ENCODE results near the gene TFF3. TPM values are rescaled to one million over a fixed set of nuclear protein-coding genes. Genes with fewer than 3 reads are reported as not detected.

TFF3 gene
- total RNA-seq, 1 donor from 2014 or later = 0.26 TPM

DNA sequence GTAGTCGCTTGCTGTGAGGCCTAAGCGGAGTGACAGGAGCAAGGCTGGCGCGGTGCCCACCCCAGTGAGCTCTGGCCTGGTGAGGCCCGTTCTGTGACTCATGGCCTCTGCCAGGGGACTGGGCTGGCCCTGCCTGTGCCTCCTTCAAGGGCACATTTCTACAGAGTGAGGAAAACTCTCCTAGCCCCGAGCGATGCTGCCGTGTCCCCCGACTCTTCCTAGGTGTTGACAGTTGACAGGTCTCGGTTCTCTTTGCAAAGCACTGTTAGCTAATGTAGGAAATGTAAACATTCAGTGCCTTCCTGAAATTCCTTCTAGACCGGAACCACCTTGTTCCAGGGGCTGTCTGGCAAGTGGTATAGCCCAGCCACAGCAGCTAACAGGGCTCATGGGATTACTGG lies 52.4 kb downstream of the TFF3 start:
- TF ChIP-seq, protein P1, sequence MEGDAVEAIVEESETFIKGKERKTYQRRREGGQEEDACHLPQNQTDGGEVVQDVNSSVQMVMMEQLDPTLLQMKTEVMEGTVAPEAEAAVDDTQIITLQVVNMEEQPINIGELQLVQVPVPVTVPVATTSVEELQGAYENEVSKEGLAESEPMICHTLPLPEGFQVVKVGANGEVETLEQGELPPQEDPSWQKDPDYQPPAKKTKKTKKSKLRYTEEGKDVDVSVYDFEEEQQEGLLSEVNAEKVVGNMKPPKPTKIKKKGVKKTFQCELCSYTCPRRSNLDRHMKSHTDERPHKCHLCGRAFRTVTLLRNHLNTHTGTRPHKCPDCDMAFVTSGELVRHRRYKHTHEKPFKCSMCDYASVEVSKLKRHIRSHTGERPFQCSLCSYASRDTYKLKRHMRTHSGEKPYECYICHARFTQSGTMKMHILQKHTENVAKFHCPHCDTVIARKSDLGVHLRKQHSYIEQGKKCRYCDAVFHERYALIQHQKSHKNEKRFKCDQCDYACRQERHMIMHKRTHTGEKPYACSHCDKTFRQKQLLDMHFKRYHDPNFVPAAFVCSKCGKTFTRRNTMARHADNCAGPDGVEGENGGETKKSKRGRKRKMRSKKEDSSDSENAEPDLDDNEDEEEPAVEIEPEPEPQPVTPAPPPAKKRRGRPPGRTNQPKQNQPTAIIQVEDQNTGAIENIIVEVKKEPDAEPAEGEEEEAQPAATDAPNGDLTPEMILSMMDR (IDR thresholded peaks at IDR 0.05; ENCODE audit: insufficient read depth, low read length, severe bottlenecking) = no peak
- Histone ChIP-seq H3K27me3 (ENCODE audit: control insufficient read depth, insufficient read depth, low read length) (no peaks in the 10 kb centered on the region), H3K36me3 (ENCODE audit: control insufficient read depth, insufficient read depth, low read length) (no peaks in the 10 kb centered on the region), H3K4me3 (ENCODE audit: low read depth, low read length) (no peak overlapping the region)
- DNase-seq (ENCODE audit: low read depth) (peak; percentile 77), FAIRE-seq (no peak)

DNA sequence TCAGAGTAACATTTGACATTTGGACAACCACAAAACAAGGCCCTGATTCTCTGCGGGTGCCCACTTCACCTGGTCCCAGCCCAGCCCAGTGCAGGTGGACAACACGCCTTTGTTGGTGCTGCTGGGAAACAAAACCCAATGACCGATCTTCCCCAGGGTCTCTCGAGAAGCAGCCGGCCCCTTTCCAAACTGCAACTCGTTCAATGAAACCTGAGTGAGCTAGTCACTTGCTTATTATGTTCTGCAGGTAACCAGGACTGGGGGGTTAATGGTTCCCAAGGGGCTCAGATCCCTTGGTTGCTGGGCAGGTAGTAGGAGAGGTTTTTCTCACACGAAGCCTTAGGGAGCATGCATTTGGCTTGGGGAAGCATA lies 53.4 kb downstream of the TFF3 start:
- Histone ChIP-seq H3K4me3 (ENCODE audit: low read depth, low read length) (no peak overlapping the region), H3K27me3 (ENCODE audit: control insufficient read depth, insufficient read depth, low read length) (no peaks in the 10 kb centered on the region), H3K36me3 (ENCODE audit: control insufficient read depth, insufficient read depth, low read length) (no peaks in the 10 kb centered on the region)
- FAIRE-seq (no peak), DNase-seq (ENCODE audit: low read depth) (no peak)
- TF ChIP-seq, protein P1 (IDR thresholded peaks at IDR 0.05; ENCODE audit: insufficient read depth, low read length, severe bottlenecking) = no peak

Other genes with a start within 250 kb of the TFF3 start
- gene UMODL1, start 244.1 kb downstream of the TFF3 start, total RNA-seq = not detected in 2 replicates
- 132 and 138 TPM in 2 replicates for gene ABCG1, start 96.3 kb downstream of the TFF3 start, total RNA-seq
- not detected in 2 replicates for gene TFF2, start 35.6 kb upstream of the TFF3 start, total RNA-seq
- gene TFF1, start 51.1 kb upstream of the TFF3 start, total RNA-seq = not detected in 2 replicates
- gene TMPRSS3, start 80.6 kb upstream of the TFF3 start, total RNA-seq = under 0.01 TPM in 1 of 2 replicates, not detected in the other
- not detected in 2 replicates for gene UBASH3A, start 88.5 kb upstream of the TFF3 start, total RNA-seq
- under 0.01 and 0.38 TPM in 2 replicates for gene RSPH1, start 180.8 kb upstream of the TFF3 start, total RNA-seq
- gene SLC37A1, start 198.4 kb upstream of the TFF3 start, total RNA-seq = 7.1 and 15.1 TPM in 2 replicates